HS-27A (cell line): ENCODE data around the gene MISP3.

Source experiments
- DNase-seq: peaks from one replicate; pipeline ENCODE4 v3.0.0-alpha.2; 2012; ENCODE audit warnings: low read depth, missing footprints

The MISP3 gene

DNA sequence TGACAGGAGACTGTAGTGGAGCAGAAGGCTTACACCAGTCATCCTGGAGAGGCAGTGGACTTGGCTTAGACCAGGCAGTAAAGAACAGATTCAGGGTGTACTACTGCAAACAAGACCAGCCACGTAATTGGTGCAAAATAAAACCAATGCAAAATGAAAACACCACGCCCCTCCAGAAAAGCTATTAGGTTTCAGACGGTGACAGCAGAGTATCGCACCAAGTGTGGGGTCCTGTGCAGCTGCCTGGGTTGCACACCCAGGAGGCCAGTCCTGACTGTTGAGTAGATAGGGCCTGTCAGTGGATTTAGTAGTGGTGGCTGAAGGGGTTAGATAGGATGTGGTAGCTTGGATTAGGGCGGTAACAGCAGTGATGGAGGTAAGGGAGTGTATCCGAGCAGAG lies 50.3 kb downstream of the MISP3 start:
- no peak for DNase-seq
